Hepatocyte (in vitro differentiated cells): ENCODE measurements around the gene CHCHD6. TPM values are rescaled to one million over a fixed set of nuclear protein-coding genes. Genes with fewer than 3 reads are reported as not detected.
A peak's percentile ranks its signal among the peaks of the same experiment; 100 is the strongest.

Experiments used
- DNase-seq: peaks from one replicate; pipeline ENCODE4 v3.0.0-alpha.2; 2016; ENCODE audit warnings: low spot score
- H2AFZ ChIP-seq: fragments of 200-600 bp; sonication (generic); 2 replicates; pipeline ENCODE4 v1.6.0; 2016; ENCODE audit warnings: antibody characterized with exemption, mild to moderate bottlenecking
- H3K27ac ChIP-seq: fragments of 200-600 bp; sonication (generic); 2 replicates; pipeline ENCODE4 v1.5.1; 2016; ENCODE audit warnings: mild to moderate bottlenecking
- H3K27me3 ChIP-seq: fragments of 200-600 bp; sonication (generic); 2 replicates; pipeline ENCODE4 v1.6.1; 2016
- H3K36me3 ChIP-seq: fragments of 200-600 bp; sonication (generic); replicated peaks from 2 replicates; pipeline ENCODE4 v1.5.1; 2016; ENCODE audit warnings: low read depth; ENCODE audit not compliant: insufficient read depth
- H3K4me1 ChIP-seq: fragments of 200-600 bp; sonication (generic); 2 replicates; pipeline ENCODE4 v1.5.1; 2016; ENCODE audit warnings: mild to moderate bottlenecking, moderate library complexity; ENCODE audit not compliant: insufficient read depth
- H3K4me2 ChIP-seq: fragments of 200-600 bp; sonication (generic); 2 replicates; pipeline ENCODE4 v1.6.0; 2016
- H3K4me3 ChIP-seq: fragments of 200-600 bp; sonication (generic); 2 replicates; pipeline ENCODE4 v1.5.1; 2016; ENCODE audit warnings: mild to moderate bottlenecking
- H3K79me2 ChIP-seq: fragments of 200-600 bp; sonication (generic); 2 replicates; pipeline ENCODE4 v1.6.0; 2017; ENCODE audit warnings: mild to moderate bottlenecking
- H3K9me2 ChIP-seq: fragments of 200-600 bp; sonication (generic); replicated peaks from 2 replicates; pipeline ENCODE4 v1.6.0; 2017; ENCODE audit warnings: mild to moderate bottlenecking; ENCODE audit not compliant: insufficient read depth
- H3K9me3 ChIP-seq: fragments of 200-600 bp; sonication (generic); 2 replicates; pipeline ENCODE4 v1.5.1; 2016; ENCODE audit warnings: low read depth, mild to moderate bottlenecking
- H4K20me1 ChIP-seq: fragments of 200-600 bp; sonication (generic); 2 replicates; pipeline ENCODE4 v1.6.0; 2016; ENCODE audit warnings: mild to moderate bottlenecking; ENCODE audit not compliant: insufficient read depth, poor library complexity, severe bottlenecking
- EZH2 ChIP-seq: fragments of 200-600 bp; sonication (generic); IDR thresholded peaks from 2 replicates; pipeline ENCODE4 v1.6.1; 2016; ENCODE audit warnings: antibody characterized with exemption, mild to moderate bottlenecking, borderline replicate concordance
- EZH2phosphoT487 ChIP-seq: fragments of 200-600 bp; sonication (generic); IDR thresholded peaks from one replicate; pipeline ENCODE4 v1.6.1; 2018; ENCODE audit warnings: antibody characterized with exemption, mild to moderate bottlenecking, low read depth, moderate library complexity; ENCODE audit not compliant: unreplicated experiment, severe bottlenecking
- WGBS: methylation state at CpG from one replicate; pipeline ENCODE4 v1.1.6; 2016; ENCODE audit warnings: low lambda C conversion rate; ENCODE audit errors: missing lambda C conversion rate; 5-methylcytosine and 5-hydroxymethylcytosine counted together
- polyA plus RNA-seq: library from polyadenylated mRNA; unstranded; fragments of >200 nt; fragmentation: Nextera tagmentation; extraction: Ambion mirVana; gene quantifications from 2 replicates; pipeline ENCODE4 v1.2.1, GENCODE V29; 2016
- total RNA-seq: library from RNA; depleted of rRNA; stranded (reverse); fragments of >200 nt; gene quantifications from 2 replicates; pipeline ENCODE4 v1.2.3, GENCODE V29; 2014
- TF ChIP-seq, protein P1 (sequence below): fragments of 200-600 bp; sonication (generic); IDR thresholded peaks from 2 replicates; pipeline ENCODE4 v1.5.1; 2016; ENCODE audit warnings: antibody characterized with exemption, mild to moderate bottlenecking; ENCODE audit not compliant: poor library complexity

The CHCHD6 gene
- total and polyA plus RNA-seq, 2 experiments from 2014 or later, result 13.8 to 19.7 TPM

DNA sequence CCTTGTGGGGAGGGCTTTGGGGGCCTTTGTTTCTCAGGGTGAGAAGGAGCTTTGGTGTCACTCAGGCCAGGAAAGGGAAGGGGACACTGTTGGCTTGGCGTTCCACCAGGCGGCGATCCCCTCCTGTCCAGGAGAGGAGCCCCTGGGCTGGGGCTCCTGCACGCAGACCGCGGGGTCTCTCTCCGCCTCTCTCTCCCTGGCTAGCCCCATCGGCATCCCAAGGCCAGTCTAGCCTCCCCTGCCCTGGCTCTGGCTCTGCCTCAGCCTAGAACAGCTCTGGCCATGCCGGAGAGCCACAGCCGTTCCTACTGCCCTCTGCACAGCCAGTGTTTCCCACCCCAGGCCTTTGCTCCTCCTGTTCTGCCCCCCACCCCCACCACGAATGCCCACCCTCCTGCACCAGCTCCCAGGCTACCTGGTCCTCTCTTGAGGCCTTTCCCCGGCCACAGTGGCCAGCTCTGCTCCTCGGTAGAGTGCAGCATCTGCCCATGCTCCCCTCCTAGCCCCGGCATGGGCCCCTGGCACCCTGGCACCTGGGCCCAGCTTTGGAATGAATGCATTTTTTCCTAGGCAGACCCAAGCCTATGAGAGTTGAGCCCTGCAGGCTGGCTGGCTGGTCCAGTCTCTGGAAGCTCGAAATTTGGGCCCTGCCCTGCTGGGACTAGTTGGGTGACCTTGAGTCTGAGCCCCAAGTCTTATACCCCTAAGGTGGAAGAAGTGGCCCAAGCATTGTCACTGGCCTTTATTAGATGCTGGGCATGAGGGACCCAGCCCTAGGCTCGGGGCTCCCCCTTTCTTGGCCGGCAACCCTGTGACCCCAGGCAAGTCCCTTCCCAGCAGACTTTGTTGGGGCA lies 281.3 kb downstream of the CHCHD6 start:
- H3K4me3 ChIP-seq, result no peak overlapping the region
- DNase-seq, result no peak
- no peaks in the 10 kb centered on the region for H3K36me3 ChIP-seq
- no peaks in the 10 kb centered on the region for H3K9me3 ChIP-seq
- no peak overlapping the region for H3K27ac ChIP-seq
- peaks cover 50% of the 10 kb centered on the region for H4K20me1 ChIP-seq
- peaks cover 19% of the 10 kb centered on the region for H3K4me1 ChIP-seq
- no peaks in the 10 kb centered on the region for H3K9me2 ChIP-seq
- H3K79me2 ChIP-seq, result peaks cover 51% of the 10 kb centered on the region
- TF ChIP-seq, protein P1, sequence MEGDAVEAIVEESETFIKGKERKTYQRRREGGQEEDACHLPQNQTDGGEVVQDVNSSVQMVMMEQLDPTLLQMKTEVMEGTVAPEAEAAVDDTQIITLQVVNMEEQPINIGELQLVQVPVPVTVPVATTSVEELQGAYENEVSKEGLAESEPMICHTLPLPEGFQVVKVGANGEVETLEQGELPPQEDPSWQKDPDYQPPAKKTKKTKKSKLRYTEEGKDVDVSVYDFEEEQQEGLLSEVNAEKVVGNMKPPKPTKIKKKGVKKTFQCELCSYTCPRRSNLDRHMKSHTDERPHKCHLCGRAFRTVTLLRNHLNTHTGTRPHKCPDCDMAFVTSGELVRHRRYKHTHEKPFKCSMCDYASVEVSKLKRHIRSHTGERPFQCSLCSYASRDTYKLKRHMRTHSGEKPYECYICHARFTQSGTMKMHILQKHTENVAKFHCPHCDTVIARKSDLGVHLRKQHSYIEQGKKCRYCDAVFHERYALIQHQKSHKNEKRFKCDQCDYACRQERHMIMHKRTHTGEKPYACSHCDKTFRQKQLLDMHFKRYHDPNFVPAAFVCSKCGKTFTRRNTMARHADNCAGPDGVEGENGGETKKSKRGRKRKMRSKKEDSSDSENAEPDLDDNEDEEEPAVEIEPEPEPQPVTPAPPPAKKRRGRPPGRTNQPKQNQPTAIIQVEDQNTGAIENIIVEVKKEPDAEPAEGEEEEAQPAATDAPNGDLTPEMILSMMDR, result peak; percentile 3
- no peak for TF ChIP-seq EZH2phosphoT487
- H3K27me3 ChIP-seq, result no peaks in the 10 kb centered on the region
- peak overlapping the region; percentile 89 for H3K4me2 ChIP-seq
- no peak overlapping the region for H2AFZ ChIP-seq
- WGBS, result 81% methylated on average over 17 of the region's 17 CpGs

DNA sequence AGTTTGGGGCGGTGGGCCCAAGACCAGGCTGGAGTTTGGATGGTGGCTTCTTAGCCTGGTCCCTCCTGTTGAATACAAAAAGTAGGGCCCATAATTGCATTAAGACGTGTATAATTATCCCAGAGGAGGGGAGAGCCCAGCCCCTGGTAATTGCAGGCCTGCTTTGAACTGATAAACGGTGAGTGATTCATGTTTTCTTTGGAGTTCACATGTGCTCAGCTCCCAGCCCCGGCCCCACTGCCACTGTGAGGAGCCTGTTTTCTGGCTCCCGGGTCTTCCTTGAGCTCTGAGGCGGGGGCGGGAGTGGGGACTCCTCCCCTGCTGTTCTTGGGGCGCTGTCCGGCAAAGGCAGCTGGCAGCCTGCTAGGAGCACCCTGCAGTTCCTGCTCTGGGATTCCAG lies 282.0 kb downstream of the CHCHD6 start:
- TF ChIP-seq EZH2phosphoT487, result no peak
- no peak for TF ChIP-seq EZH2
- TF ChIP-seq, protein P1, result no peak
- Histone ChIP-seq H4K20me1 (peaks cover 56% of the 10 kb centered on the region), H2AFZ (no peak overlapping the region), H3K27me3 (no peaks in the 10 kb centered on the region), H3K4me1 (peaks cover 19% of the 10 kb centered on the region), H3K9me3 (no peaks in the 10 kb centered on the region), H3K36me3 (no peaks in the 10 kb centered on the region), H3K79me2 (peaks cover 52% of the 10 kb centered on the region), H3K4me3 (no peak overlapping the region), H3K4me2 (peak overlapping the region; percentile 89), H3K27ac (no peak overlapping the region), H3K9me2 (no peaks in the 10 kb centered on the region)
- 32% methylated on average over 9 of the region's 9 CpGs for WGBS
- DNase-seq, result peak; percentile 59

GRCh38 chr3:126987129-126987528 lies 283.1 kb downstream of the CHCHD6 start:
- peaks cover 19% of the 10 kb centered on the region for H3K4me1 ChIP-seq
- TF ChIP-seq, protein P1, result no peak
- TF ChIP-seq EZH2, result no peak
- TF ChIP-seq EZH2phosphoT487, result no peak
- H3K4me3 ChIP-seq, result no peak overlapping the region
- peaks cover 59% of the 10 kb centered on the region for H3K79me2 ChIP-seq
- peaks cover 66% of the 10 kb centered on the region for H4K20me1 ChIP-seq
- no peak overlapping the region for H2AFZ ChIP-seq
- no peaks in the 10 kb centered on the region for H3K9me3 ChIP-seq
- no peaks in the 10 kb centered on the region for H3K36me3 ChIP-seq
- H3K27ac ChIP-seq, result no peak overlapping the region
- no peaks in the 10 kb centered on the region for H3K9me2 ChIP-seq
- H3K4me2 ChIP-seq, result no peak overlapping the region
- no peaks in the 10 kb centered on the region for H3K27me3 ChIP-seq
- no peak for DNase-seq
- WGBS, result 96% methylated on average over 4 of the region's 4 CpGs
